HepG2 (cell line): ENCODE results near the gene SYNPO2L.

Experiments used
- CREB1 ChIP-seq, 2 experiments: fragments of 450-650 bp in 1 of 2; IDR thresholded peaks; 2 replicates each; pipeline ENCODE4 v1.6.1; 2016 to 2017; ENCODE audit warnings: control low read depth in 1 of 2, mild to moderate bottlenecking in 1 of 2, missing compliant biosample characterization in 1 of 2, missing genetic modification characterization in 1 of 2
- NBN ChIP-seq: fragments of 450-650 bp; conservative IDR thresholded peaks from 2 replicates; pipeline ENCODE4 v1.6.1; 2017
- TF ChIP-seq, protein P1 (sequence below): sonication (generic); formaldehyde crosslinking; IDR thresholded peaks from 2 replicates; pipeline ENCODE4 v1.5.0; 2020; ENCODE audit warnings: mild to moderate bottlenecking, missing genetic modification reagents, moderate library complexity

- TF ChIP-seq NBN (no peak), CREB1 (IDR thresholded peaks at IDR 0.05) (no peak), CREB1 (CRISPR knock-in tag; IDR thresholded peaks at IDR 0.05) (no peak)
- TF ChIP-seq, protein P1, sequence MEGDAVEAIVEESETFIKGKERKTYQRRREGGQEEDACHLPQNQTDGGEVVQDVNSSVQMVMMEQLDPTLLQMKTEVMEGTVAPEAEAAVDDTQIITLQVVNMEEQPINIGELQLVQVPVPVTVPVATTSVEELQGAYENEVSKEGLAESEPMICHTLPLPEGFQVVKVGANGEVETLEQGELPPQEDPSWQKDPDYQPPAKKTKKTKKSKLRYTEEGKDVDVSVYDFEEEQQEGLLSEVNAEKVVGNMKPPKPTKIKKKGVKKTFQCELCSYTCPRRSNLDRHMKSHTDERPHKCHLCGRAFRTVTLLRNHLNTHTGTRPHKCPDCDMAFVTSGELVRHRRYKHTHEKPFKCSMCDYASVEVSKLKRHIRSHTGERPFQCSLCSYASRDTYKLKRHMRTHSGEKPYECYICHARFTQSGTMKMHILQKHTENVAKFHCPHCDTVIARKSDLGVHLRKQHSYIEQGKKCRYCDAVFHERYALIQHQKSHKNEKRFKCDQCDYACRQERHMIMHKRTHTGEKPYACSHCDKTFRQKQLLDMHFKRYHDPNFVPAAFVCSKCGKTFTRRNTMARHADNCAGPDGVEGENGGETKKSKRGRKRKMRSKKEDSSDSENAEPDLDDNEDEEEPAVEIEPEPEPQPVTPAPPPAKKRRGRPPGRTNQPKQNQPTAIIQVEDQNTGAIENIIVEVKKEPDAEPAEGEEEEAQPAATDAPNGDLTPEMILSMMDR (CRISPR knock-in tag): no peak
Measured at GRCh38 chr10:73597346-73597745, 58.5 kb downstream of the SYNPO2L start.
